Tibial nerve (tissue), 4 donors: Measurements from ENCODE around the gene ZNF500. TPM values are rescaled to one million over a fixed set of nuclear protein-coding genes. Genes with fewer than 3 reads are reported as not detected.

Experiments
- DNase-seq, 2 donors: peaks; one replicate each; pipeline ENCODE4 v3.0.0-alpha.2; 2019; ENCODE audit warnings: low spot score in 2 of 2
- H3K27ac ChIP-seq, 4 donors: fragments of 200-600 bp; sonication (generic) in 3 of 4; one replicate each; pipeline ENCODE4 v1.5.1; 2017 to 2019; ENCODE audit warnings: mild to moderate bottlenecking in 1 of 4
- H3K27me3 ChIP-seq, 2 donors: fragments of 200-600 bp; sonication (generic) in 1 of 2; one replicate each; pipeline versions ENCODE4 v1.5.1 to v1.6.0; 2017 to 2019
- H3K36me3 ChIP-seq, 3 donors: fragments of 200-600 bp; sonication (generic); one replicate each; pipeline ENCODE4 v1.5.1; 2018 to 2019
- H3K4me1 ChIP-seq, 4 donors: fragments of 200-600 bp; sonication (generic) in 3 of 4; one replicate each; pipeline ENCODE4 v1.5.1; 2017 to 2019
- H3K4me3 ChIP-seq, 4 donors: fragments of 200-600 bp; sonication (generic) in 3 of 4; one replicate each; pipeline ENCODE4 v1.5.1; 2017 to 2019; ENCODE audit warnings: mild to moderate bottlenecking in 1 of 4, moderate library complexity in 1 of 4
- H3K9me3 ChIP-seq, 4 donors: fragments of 200-600 bp; sonication (generic) in 3 of 4; one replicate each; pipeline ENCODE4 v1.5.1; 2017 to 2019
- CTCF ChIP-seq, 5 experiments: fragments of 200-600 bp in 3 of 5; fragments of 450-650 bp in 2 of 5; sonication (generic) in 3 of 5; IDR thresholded peaks; one replicate each; pipeline ENCODE4 v1.5.1; 2016 to 2019; ENCODE audit warnings: antibody characterized with exemption in 5 of 5, mild to moderate bottlenecking in 3 of 5, moderate library complexity in 2 of 5
- EP300 ChIP-seq, 2 donors: sonication (generic); formaldehyde crosslinking; IDR thresholded peaks; one replicate each; pipeline ENCODE4 v1.6.1; 2017; ENCODE audit warnings: antibody characterized with exemption in 2 of 2, mild to moderate bottlenecking in 1 of 2
- POLR2A ChIP-seq, 2 donors: fragments of 450-650 bp; IDR thresholded peaks; one replicate each; pipeline ENCODE4 v1.6.1; 2017; ENCODE audit warnings: antibody characterized with exemption in 2 of 2, mild to moderate bottlenecking in 2 of 2, moderate library complexity in 2 of 2
- WGBS, 2 donors: methylation state at CpG; one replicate each; pipeline ENCODE4 v1.1.5; 2018; 5-methylcytosine and 5-hydroxymethylcytosine counted together
- total RNA-seq, 4 donors: library from RNA; depleted of rRNA; stranded (reverse); fragments of >200 nt; gene quantifications; one replicate each; pipeline ENCODE4 v1.1.0, GENCODE V29; 2016

Gene ZNF500
- total RNA-seq, 4 donors from 2014 or later = 20.3 to 43.2 (median 34.4) TPM

- WGBS, 2 donors = 93 to 95% methylated on average over 15 of the region's 15 CpGs
- no peak for DNase-seq
- Histone ChIP-seq H3K36me3 (peaks cover 0 to 64% (median 6%) of the 10 kb centered on the region in 3 donors), H3K9me3 (no peaks in the 10 kb centered on the region), H3K27ac (no peak overlapping the region), H3K4me1 (peaks cover 0 to 11% (median 2%) of the 10 kb centered on the region in 4 donors), H3K4me3 (no peak overlapping the region), H3K27me3 (no peaks in the 10 kb centered on the region)
- TF ChIP-seq EP300 (IDR thresholded peaks at IDR 0.05) (no peak), CTCF (IDR thresholded peaks at IDR 0.05) (no peak), POLR2A (IDR thresholded peaks at IDR 0.05) (no peak)
Observed at GRCh38 chr16:4729876-4730275, 37.1 kb downstream of the ZNF500 start.

DNA sequence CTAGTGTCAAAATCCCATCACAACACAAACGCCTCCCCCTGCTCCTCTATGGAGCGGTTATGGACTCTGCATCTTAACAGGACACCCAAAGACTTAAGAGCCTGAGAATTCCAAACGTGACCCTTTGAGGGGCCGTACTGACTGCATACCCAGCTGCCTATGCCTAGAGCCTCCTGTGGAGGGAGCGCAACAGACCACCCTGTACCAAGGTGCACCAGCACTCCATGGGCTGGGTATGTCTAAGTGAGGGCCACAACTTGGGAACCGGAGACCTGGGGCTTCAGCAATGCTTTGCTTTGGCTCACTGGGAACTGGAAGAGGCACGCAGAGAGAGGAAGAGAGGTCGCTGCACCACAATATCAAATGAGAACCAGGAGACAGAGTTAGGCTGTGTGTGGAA, 38.3 kb downstream of the ZNF500 start:
- Histone ChIP-seq H3K4me1 (peaks cover 0 to 11% (median 2%) of the 10 kb centered on the region in 4 donors), H3K4me3 (no peak overlapping the region), H3K36me3 (peaks cover 0 to 76% (median 6%) of the 10 kb centered on the region in 3 donors), H3K27ac (no peak overlapping the region), H3K9me3 (no peaks in the 10 kb centered on the region), H3K27me3 (no peaks in the 10 kb centered on the region)
- no peak for DNase-seq
- no peak for TF ChIP-seq EP300 (IDR thresholded peaks at IDR 0.05)
- no peak for TF ChIP-seq POLR2A (IDR thresholded peaks at IDR 0.05)
- no peak for TF ChIP-seq CTCF (IDR thresholded peaks at IDR 0.05)
- 90 to 98% methylated on average over 8 of the region's 8 CpGs for WGBS, 2 donors

DNA sequence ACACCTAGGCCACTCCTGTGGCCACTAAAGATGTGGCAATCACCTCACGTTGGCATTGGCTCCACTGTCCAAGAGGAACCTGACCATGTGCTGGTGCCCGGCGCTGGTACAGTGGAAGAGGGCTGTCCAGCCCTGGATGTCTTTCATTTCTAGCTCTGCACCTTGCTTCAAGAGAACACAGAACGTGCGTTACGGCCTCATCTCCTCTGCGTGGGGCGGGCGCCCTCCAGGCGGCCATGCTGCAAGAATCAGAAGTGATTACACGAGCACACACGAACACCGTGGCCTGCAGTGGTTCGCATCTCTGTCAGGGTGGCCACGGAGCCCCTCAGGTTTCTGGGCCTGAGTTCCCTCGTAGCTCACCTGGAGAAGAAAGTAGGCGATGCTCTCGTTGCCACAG, 40.3 kb downstream of the ZNF500 start:
- Histone ChIP-seq H3K27ac (no peak overlapping the region), H3K4me3 (no peak overlapping the region), H3K4me1 (no peaks in the 10 kb centered on the region), H3K9me3 (no peaks in the 10 kb centered on the region), H3K36me3 (peaks cover 0 to 90% (median 6%) of the 10 kb centered on the region in 3 donors), H3K27me3 (no peaks in the 10 kb centered on the region)
- TF ChIP-seq CTCF (IDR thresholded peaks at IDR 0.05) = no peak
- TF ChIP-seq EP300 (IDR thresholded peaks at IDR 0.05) = no peak
- TF ChIP-seq POLR2A (IDR thresholded peaks at IDR 0.05) = no peak
- DNase-seq = no peak
- 90 to 95% methylated on average over 17 to 18 of the region's 18 CpGs for WGBS, 2 donors

- no peak overlapping the region for H3K27ac ChIP-seq
Observed at GRCh38 chr16:4724661-4725270, 42.2 kb downstream of the ZNF500 start.

More at GRCh38 chr16:4724661-4725270, 42.2 kb downstream of the ZNF500 start:
- Histone ChIP-seq H3K27me3 (no peaks in the 10 kb centered on the region), H3K4me1 (no peaks in the 10 kb centered on the region), H3K9me3 (no peaks in the 10 kb centered on the region), H3K36me3 (peaks cover 0 to 77% (median 6%) of the 10 kb centered on the region in 3 donors), H3K4me3 (no peak overlapping the region)
- TF ChIP-seq POLR2A (IDR thresholded peaks at IDR 0.05) (no peak), CTCF (IDR thresholded peaks at IDR 0.05) (no peak), EP300 (IDR thresholded peaks at IDR 0.05) (no peak)
- WGBS, 2 donors = 86 to 89% methylated on average over 11 of the region's 11 CpGs
- no peak for DNase-seq
